KMS-11 (cell line): ENCODE results near the gene STARD8.

Experiments
- H2AFZ ChIP-seq: fragments of 200-600 bp; sonication (generic); 2 replicates; pipeline ENCODE4 v1.6.1; 2016; ENCODE audit warnings: antibody characterized with exemption, mixed run types, low read depth
- H3K27ac ChIP-seq: fragments of 200-600 bp; sonication (generic); 2 replicates; pipeline ENCODE4 v1.6.1; 2016; ENCODE audit warnings: mild to moderate bottlenecking, mixed run types
- H3K27me3 ChIP-seq: fragments of 200-600 bp; sonication (generic); 2 replicates; pipeline ENCODE4 v1.6.1; 2017; ENCODE audit warnings: mild to moderate bottlenecking, low read depth, mixed run types, moderate library complexity; ENCODE audit not compliant: insufficient read depth
- H3K36me3 ChIP-seq: fragments of 200-600 bp; sonication (generic); 2 replicates; pipeline ENCODE4 v1.6.1; 2017; ENCODE audit warnings: mild to moderate bottlenecking, mixed run types; ENCODE audit not compliant: insufficient read depth
- H3K4me1 ChIP-seq: fragments of 200-600 bp; sonication (generic); 2 replicates; pipeline ENCODE4 v1.6.1; 2016; ENCODE audit warnings: mild to moderate bottlenecking, low read depth, mixed run types; ENCODE audit not compliant: poor library complexity, severe bottlenecking
- H3K4me2 ChIP-seq: fragments of 200-600 bp; sonication (generic); 2 replicates; pipeline ENCODE4 v1.7.0; 2016; ENCODE audit warnings: mild to moderate bottlenecking, mixed run types
- H3K4me3 ChIP-seq: fragments of 200-600 bp; sonication (generic); IDR thresholded peaks from 2 replicates; pipeline ENCODE4 v1.6.1; 2017; ENCODE audit warnings: low read depth, low read length, mixed read lengths; ENCODE audit not compliant: insufficient read depth
- H3K79me2 ChIP-seq: fragments of 200-600 bp; sonication (generic); 2 replicates; pipeline ENCODE4 v1.6.1; 2016; ENCODE audit warnings: low read depth, mixed run types; ENCODE audit not compliant: insufficient read depth
- H3K9ac ChIP-seq: fragments of 200-600 bp; sonication (generic); 2 replicates; pipeline ENCODE4 v1.6.1; 2016; ENCODE audit warnings: mild to moderate bottlenecking, mixed run types
- H4K20me1 ChIP-seq: fragments of 200-600 bp; sonication (generic); 2 replicates; pipeline ENCODE4 v1.6.1; 2016; ENCODE audit warnings: mild to moderate bottlenecking, mixed run types; ENCODE audit not compliant: insufficient read depth
- CTCF ChIP-seq: fragments of 200-600 bp; sonication (generic); conservative IDR thresholded peaks from 2 replicates; pipeline ENCODE4 v1.6.1; 2017; ENCODE audit warnings: low read depth, mild to moderate bottlenecking, antibody characterized with exemption, low read length, moderate library complexity, mixed read lengths

The STARD8 gene

DNA sequence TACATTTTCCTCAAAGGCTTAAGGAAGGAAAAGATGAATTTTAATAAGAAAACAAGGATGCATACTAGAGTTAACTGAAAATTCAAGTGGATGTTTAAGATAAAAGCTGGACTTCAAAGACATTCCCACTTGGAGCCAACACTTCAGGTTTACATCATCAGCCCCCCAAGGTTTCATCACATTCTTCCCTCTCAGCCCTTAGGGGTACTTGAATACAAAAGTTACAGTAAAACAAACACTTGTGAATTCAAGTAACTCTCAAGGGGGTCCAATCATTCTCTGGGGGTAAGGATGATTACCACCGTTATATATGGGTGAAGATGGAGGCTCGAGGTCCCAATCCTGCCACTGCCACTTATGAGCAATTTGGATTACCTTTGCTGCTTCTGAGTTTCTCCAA is 36.1 kb downstream of the STARD8 start:
- Histone ChIP-seq H3K4me3 (no peak overlapping the region), H3K4me1 (no peaks in the 10 kb centered on the region), H3K27me3 (no peaks in the 10 kb centered on the region), H3K9ac (no peak overlapping the region), H3K36me3 (no peaks in the 10 kb centered on the region), H3K4me2 (no peak overlapping the region), H3K79me2 (no peaks in the 10 kb centered on the region), H4K20me1 (no peaks in the 10 kb centered on the region), H2AFZ (no peak overlapping the region), H3K27ac (no peak overlapping the region)
- TF ChIP-seq CTCF: no peak

DNA sequence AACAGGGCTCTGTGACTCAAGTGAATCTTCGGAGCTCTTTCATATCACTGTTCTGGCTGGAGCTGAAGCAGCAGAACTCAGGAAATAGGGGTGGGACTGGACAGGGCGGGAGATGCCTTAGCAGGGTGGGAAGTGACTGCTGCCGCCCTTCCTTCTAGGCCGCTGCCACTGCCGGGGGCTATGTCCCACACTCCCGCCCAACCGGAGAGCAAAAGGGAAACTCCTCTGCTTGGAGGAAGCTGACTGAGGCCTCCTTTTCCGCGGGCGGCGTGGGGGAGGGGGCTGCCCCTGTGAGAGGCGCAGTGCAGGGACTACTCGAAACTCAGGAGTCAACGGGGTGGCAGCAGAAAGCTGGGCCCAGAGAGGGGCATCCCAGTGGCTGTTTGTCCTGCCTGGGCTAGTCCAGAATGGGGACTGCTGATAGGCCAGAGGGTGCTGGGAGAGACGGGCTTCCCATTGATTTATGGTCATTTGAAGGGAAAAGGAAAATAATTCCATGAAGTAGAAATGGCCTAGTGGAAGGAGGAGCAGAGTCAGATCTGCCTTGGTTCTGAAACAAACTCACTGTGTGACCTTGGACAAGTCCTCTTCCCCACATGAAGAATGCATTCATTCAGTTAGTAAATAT is 36.9 kb downstream of the STARD8 start:
- H3K27me3 ChIP-seq: no peaks in the 10 kb centered on the region
- no peak overlapping the region for H2AFZ ChIP-seq
- TF ChIP-seq CTCF: no peak
- no peaks in the 10 kb centered on the region for H4K20me1 ChIP-seq
- H3K9ac ChIP-seq: no peak overlapping the region
- H3K4me3 ChIP-seq: no peak overlapping the region
- H3K27ac ChIP-seq: no peak overlapping the region
- no peaks in the 10 kb centered on the region for H3K79me2 ChIP-seq
- H3K4me2 ChIP-seq: no peak overlapping the region
- no peaks in the 10 kb centered on the region for H3K36me3 ChIP-seq
- H3K4me1 ChIP-seq: no peaks in the 10 kb centered on the region

DNA sequence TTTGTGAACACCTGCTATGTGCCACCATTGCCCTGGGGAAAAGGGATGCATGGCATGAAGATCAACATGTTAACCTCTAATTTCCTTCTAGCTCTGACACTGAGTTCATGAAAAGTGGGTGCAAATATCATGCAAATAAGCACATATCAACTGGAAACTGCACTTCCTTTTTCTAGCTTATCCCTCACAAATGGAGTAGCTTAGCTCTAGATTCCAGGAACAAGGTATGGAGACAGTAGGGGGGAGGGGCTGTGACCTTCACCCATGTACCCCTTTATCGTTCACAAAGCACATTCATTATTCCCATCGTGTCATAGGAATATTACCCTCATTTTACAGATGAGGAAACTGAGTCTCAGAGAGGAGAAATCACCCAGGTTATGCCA is 37.4 kb downstream of the STARD8 start:
- Histone ChIP-seq H3K79me2 (no peaks in the 10 kb centered on the region), H3K4me1 (no peaks in the 10 kb centered on the region), H3K4me3 (no peak overlapping the region), H3K4me2 (no peak overlapping the region), H2AFZ (no peak overlapping the region), H3K27ac (no peak overlapping the region), H3K9ac (no peak overlapping the region), H4K20me1 (no peaks in the 10 kb centered on the region), H3K27me3 (no peaks in the 10 kb centered on the region), H3K36me3 (no peaks in the 10 kb centered on the region)
- no peak for TF ChIP-seq CTCF

GRCh38 chrX:68685685-68686084 is 38.2 kb downstream of the STARD8 start:
- Histone ChIP-seq H3K4me3 (no peak overlapping the region), H3K36me3 (no peaks in the 10 kb centered on the region)

More at GRCh38 chrX:68685685-68686084, 38.2 kb downstream of the STARD8 start:
- Histone ChIP-seq H4K20me1 (no peaks in the 10 kb centered on the region), H2AFZ (no peak overlapping the region; the same call in 1 of the 2 replicates), H3K27me3 (no peaks in the 10 kb centered on the region), H3K79me2 (no peaks in the 10 kb centered on the region), H3K4me2 (no peak overlapping the region), H3K4me1 (no peaks in the 10 kb centered on the region), H3K9ac (no peak overlapping the region), H3K27ac (no peak overlapping the region)
- TF ChIP-seq CTCF: no peak
